Left lobe of liver (tissue), 2 donors: Measurements from ENCODE around the gene NGFR. TPM values are rescaled to one million over a fixed set of nuclear protein-coding genes. Genes with fewer than 3 reads are reported as not detected.
A peak's percentile ranks its signal among the peaks of the same experiment; 100 is the strongest.

Source experiments
- ATAC-seq: fragments of 200-7000 bp; cut with Tn5 transposase; one replicate; pipeline ENCODE4 v1.9.1; 2020; ENCODE audit warnings: mild to moderate bottlenecking, moderate library complexity
- DNase-seq: peaks from one replicate; pipeline ENCODE4 v3.0.0-alpha.2; 2020; ENCODE audit warnings: low spot score
- total RNA-seq: library from RNA; stranded (reverse); gene quantifications from one replicate; pipeline ENCODE4 v1.2.1, GENCODE V29; 2021
- donor health status: DM: no; HTN: no; CAD: no; lungs with moderate emphysema.
- donor health status: DM: no; HTN: yes; CAD: no.

Gene NGFR
- total RNA-seq, 1 donor from 2014 or later = 14.0 TPM

GRCh38 chr17:49468811-49469385 lies 26.2 kb upstream of the NGFR start:
- DNase-seq (no peak), ATAC-seq (no peak)

- DNase-seq (no peak), ATAC-seq (no peak)
Measured at GRCh38 chr17:49469831-49470810, 25.0 kb upstream of the NGFR start.

- DNase-seq (no peak), ATAC-seq (peak; percentile 37)
Measured at GRCh38 chr17:49471089-49471683, 23.9 kb upstream of the NGFR start.

GRCh38 chr17:49471769-49472168 lies 23.3 kb upstream of the NGFR start:
- no peak for ATAC-seq

GRCh38 chr17:49472527-49472926 lies 22.6 kb upstream of the NGFR start:
- DNase-seq (no peak), ATAC-seq (peak; percentile 34)

More at GRCh38 chr17:49471769-49472168, 23.3 kb upstream of the NGFR start:
- DNase-seq = no peak

- ATAC-seq (peak; percentile 58), DNase-seq (no peak)
Measured at GRCh38 chr17:49473900-49474751, 21.0 kb upstream of the NGFR start.

- DNase-seq = no peak
- no peak for ATAC-seq
Measured at GRCh38 chr17:49477709-49478108, 17.4 kb upstream of the NGFR start.

GRCh38 chr17:49480836-49481615 lies 14.1 kb upstream of the NGFR start:
- ATAC-seq (no peak), DNase-seq (no peak)

- DNase-seq (no peak), ATAC-seq (no peak)
Measured at GRCh38 chr17:49482144-49482817, 12.8 kb upstream of the NGFR start.

- ATAC-seq (no peak), DNase-seq (no peak)
Measured at GRCh38 chr17:49483599-49484509, 11.2 kb upstream of the NGFR start.

- ATAC-seq = no peak
- DNase-seq = no peak
Measured at GRCh38 chr17:49484588-49484987, 10.5 kb upstream of the NGFR start.

GRCh38 chr17:49486012-49486641 lies 9.0 kb upstream of the NGFR start:
- DNase-seq (no peak), ATAC-seq (peak; percentile 39)

GRCh38 chr17:49487183-49487582 lies 7.9 kb upstream of the NGFR start:
- ATAC-seq (no peak), DNase-seq (no peak)

GRCh38 chr17:49488612-49489011 lies 6.5 kb upstream of the NGFR start:
- ATAC-seq = peak; percentile 63
- DNase-seq = no peak

- no peak for ATAC-seq
- DNase-seq = no peak
Measured at GRCh38 chr17:49489348-49489747, 5.7 kb upstream of the NGFR start.

- DNase-seq = no peak
- ATAC-seq = no peak
Measured at GRCh38 chr17:49490276-49490675, 4.8 kb upstream of the NGFR start.

- ATAC-seq = no peak
Measured at GRCh38 chr17:49491192-49491769, 3.8 kb upstream of the NGFR start.

More at GRCh38 chr17:49491192-49491769, 3.8 kb upstream of the NGFR start:
- DNase-seq = no peak
